HG03064 (cell line): ENCODE results near the gene BRD7.

Source experiments
- ATAC-seq: cut with Tn5 transposase; IDR thresholded peaks from one replicate; pipeline ENCODE4 v1.9.1; 2021; ENCODE audit warnings: low read depth; ENCODE audit not compliant: unreplicated experiment

Gene BRD7

DNA sequence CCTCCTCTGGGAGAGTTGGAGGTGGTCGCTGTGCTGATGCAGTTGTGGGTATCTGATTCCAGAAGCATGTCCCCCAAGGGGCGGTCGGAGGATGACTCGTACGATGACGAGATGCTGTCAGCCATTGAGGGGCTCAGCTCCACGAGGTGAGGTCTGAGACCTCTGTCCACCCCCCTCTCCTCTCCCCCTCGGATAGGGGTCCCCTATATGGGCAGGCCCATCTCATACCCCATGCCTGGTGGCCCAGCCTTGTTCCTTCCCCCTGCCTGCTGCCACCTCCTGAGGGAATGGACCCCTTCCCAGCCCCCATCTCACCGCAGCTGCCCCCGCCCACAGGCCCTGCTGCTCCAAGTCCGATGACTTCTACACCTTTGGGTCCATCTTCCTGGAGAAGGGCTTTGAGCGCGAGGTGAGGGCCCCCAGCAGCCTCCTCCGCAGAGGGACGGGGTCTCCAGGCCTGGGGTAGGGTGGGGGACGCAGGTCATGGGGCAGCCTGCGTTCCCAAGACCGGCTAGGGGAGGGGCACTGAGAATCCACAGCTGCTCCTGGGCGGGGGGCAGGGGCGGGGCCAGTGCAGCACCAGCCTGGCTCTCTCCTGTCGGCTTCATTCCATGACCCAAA lies 63.2 kb downstream of the BRD7 start:
- no peak for ATAC-seq

DNA sequence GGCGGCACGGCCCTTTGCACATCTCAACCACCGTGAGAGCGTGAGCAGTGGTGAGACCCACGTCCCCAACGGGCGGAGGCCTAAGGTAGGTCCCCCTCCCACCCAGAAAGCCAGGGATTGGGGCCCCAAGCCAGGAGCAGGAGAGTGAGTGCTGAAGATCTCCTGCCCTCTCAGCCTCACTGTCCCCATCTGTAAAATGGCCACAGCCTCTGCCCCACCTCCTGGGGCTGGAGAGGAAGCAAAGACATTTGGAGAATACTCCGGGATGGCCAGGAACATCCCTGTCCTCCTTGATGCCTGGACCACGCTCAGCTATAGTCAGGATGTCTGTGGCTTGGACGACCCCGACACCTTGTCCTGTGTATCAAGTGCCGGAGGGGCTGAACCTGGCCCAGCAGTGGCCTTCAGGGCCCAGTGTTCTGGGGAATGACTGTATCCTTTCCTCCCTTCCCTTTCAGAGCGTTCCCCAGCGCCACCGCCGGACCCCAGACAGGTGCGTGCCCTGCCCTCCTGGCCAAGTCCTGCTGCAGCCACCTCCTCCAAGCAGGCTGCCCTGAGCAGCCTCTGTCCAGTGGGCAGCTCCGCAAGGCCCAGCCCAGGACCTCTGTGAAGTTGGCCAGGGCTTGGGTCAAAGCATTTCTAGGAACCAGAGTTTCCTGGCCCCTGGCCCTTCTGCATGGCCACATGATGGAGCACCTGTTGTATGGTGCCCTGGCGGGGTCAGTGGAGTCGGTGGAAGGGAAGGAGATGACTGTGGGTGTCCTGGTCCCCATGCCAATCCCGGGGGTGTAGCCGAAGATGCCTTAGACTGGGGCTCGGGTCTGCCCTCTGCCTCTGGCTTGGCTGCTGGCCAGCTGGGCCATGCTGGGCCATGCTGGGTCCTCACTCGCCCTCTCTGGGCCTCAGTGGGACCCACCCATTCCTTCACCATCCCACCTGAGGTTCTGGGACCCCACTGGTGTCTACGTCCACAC lies 64.0 kb downstream of the BRD7 start:
- ATAC-seq, result no peak

DNA sequence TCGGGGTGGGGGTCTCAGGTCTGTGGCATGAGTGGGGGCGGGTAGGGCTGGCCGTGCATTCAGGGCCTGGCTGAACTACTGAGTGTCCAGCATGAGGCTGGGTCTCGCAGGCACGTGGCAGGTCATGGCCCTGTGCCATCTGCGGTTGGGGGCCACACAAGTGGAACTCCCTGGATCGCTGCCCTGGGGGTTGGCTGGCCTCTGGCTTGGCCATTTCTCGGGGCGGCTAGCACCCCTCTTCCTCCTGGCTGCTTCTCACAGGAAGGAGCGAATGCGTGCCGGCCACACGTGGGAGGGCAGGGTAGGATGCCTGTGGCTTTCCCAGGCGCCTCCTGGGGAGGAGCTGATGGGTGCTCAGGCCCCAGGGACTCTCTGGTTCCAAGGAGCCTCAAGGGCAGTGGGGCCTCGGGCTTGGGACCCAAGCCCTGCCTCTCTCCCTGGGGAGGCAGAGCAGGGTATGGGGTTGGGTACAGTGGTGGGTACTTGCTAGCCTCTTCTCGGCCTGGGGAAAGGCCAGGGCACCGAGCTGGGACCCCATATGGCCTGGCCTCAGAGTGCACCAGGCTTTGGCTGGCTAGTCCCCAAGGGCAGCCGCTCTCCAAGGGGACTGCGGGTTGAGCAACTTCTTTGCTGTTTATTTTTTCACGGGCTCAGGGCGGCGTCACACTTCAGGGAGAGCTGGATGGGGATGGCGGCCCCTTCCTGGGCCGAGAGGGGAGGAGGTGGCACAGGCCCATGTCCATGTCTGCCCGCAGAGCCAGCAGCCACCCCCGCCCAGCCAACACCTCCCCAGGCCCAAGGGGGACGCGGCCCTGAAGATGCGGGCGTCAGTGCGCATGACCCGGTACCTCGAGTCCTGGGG lies 65.0 kb downstream of the BRD7 start:
- ATAC-seq, result no peak

DNA sequence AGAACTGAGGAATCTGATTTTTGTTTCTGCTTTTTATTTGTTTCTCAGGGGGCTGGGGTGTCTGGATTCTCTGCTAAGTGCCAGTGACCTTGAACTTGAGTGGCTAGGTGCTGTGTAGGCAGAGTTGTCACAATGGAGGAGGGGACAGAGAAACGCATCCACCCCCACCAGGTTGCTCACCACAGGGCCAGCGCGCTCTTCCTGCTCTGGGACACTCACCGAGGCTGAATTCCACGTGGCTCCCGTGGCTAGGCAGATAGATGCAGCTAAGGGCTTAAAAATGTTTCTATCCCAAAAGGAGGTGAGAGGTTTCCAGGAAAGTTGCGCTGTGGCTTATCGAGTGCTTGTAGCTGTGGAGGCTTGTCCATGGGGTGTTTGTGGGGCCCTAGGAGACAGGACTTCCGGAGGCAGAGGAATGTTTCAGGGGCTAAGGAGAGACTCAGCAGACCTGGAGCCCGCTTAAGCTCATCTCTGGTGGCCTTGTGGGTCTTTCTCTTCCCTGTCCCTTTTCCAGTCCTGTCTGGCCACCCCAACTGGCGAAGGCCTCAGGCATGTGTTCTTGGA lies 65.7 kb downstream of the BRD7 start:
- no peak for ATAC-seq

DNA sequence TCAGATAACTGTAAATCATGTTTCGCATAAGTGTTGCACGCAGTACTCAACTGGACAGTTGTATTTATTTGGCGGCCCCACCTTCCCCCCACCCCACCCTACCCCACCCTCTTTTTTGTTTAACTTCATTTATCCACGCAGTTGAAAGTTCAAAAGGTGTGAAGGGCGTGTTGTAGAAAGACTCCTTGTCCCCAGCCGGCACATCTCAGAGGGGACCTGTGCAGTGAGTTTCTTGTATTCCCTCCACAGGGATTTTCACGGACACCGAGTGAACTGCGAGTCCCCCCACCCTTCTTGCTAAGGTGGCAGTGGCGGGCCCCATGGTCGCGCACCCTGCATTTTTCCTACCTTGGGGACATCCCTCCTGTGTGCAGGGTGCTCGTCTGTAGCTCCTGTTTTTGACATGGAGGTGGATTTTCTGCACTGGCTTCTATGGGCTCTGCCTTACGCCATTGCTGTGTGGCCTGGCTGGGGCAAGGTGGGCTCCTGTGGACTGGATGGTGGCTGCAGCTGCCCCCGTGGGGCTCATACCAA lies 66.2 kb downstream of the BRD7 start:
- no peak for ATAC-seq

DNA sequence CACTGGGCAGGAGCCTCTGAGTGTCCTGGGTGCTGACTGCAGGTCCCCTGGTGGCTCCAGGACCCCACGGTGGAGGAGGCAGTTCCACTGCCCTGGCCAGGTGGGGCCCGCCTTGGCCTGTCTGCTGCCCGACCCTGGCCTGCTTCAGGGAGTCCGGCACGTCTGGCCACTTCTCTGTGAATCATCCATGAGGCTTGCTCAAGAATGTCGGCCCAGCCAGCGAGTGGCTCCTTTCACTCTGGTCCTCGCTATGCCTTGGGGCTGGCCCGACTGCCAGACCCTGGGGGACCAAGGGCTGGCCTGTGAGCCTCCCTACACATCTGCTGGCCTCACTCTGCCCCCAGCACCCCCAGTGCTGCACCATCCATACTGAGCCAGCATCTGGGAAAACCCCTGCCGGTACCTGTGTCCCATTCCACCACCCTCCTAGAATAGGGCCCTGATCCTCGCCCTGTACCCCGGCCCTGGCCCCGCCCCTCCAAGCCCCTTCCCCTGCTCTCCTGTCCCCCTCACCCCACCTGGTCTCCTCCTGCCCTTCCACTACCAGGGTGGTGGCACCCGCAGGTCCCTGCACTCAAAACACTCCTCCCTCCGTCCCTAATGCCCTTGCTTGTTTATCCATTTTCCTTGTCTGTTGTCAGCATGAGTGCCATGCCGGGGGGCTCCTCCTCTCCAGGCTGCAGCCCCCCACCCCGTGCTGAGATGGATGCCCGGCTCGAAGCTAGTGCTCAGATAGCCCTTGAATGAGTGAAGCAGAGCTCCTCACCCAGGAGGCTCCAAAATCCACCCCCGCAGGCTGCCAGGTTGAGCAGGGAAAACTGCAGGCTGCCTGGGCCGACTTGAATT lies 66.9 kb downstream of the BRD7 start:
- ATAC-seq, result no peak

DNA sequence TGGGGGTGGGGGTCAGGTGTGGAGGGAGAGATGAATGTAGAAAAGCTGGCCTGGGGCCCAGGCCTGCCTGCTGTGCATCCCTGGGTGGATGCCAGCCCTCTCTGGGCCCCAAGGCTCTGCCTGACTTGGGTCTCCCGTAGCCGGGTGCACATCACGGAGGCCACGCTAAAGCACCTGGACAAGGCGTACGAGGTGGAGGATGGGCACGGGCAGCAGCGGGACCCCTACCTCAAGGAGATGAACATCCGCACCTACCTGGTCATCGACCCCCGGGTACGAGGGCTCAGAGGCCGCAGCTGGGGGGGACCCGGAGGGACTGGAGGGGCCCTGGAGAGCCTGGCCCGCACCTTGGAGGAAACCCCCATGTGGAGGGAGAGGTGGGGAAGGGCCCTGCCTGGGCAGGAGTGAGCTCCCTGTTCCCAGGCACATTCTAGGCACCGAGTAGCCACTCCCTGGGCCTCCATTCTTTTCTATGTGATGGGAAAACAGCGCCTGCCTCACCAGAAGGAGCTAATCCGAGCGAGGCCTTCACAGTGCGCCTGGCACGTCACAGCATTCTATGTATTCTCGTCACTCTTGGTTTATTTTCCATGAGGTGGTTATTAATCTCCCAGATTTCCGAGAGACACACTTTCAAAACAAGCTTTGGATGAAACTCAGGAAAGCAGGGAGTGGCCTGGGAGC lies 67.7 kb downstream of the BRD7 start:
- ATAC-seq, result no peak

DNA sequence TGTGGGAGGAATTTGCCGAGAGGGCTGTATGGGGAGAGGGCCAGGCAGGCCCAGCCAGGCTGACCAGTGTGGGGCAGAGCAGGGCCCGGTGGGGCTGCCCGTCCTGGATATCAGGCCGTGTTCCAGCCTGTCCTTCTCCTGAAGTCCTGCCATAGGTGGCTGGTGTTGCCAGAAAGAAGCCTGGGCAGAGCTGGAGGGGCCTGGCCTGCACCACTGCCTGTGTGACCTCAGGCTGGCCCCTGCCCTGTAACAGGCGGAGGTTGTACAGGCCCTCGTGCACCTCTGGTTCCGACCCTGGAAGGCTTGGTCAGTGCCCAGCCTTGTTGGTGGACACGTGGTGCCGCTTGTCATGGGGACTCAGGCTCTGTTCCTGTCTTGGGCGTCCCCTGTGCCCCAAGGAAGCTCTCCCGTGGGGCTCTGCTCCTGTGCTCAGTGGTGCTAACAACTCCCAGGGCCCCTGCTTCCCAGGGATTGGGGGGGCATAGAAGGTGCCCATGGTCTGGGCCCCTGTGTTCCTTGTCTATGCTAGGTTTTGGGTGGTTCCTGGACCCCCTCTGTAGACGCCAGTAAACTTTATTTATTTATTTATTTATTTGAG lies 69.2 kb downstream of the BRD7 start:
- no peak for ATAC-seq

DNA sequence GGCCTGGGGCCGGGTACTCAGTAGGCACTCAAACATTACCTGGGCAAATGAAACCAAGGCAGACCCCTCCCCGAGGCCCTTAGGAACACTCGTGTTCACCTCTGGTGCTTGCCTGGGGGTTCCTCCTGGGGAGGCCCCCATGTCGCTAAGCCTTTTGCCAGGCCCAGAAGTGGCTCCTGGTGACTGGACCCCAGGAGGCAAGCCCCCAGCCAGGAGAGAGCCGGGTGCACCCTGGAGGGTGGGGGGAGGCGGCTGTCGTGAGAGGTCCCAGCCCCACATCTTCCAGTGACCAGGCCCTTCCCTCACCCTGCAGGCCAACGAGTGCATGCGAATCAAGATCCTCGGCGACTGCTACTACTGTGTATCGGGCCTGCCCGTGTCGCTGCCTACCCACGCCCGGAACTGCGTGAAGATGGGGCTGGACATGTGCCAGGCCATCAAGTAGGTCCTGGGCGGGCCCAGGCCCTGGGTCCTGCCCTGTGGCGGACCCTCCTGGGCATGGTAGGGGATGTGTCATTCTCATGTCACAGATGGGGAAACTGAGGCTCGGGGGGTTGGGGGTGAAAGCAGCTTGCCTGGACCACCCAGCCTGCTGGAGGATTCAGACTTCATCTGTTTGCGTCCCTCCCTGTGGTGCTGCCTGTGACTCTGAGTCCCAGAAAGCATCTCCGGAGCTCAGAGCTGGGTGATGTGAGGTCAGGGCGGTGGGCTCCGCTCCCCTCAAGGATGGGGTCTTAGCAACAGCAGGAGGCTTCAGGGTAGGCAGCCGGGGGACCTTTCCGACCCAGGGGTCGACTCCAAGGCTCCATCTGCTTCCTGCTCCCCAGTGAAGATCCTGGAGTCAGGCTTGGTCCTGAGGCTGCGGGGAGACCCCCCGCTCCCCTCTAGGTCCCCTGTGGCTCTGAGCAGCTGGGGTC lies 69.9 kb downstream of the BRD7 start:
- ATAC-seq, result no peak

DNA sequence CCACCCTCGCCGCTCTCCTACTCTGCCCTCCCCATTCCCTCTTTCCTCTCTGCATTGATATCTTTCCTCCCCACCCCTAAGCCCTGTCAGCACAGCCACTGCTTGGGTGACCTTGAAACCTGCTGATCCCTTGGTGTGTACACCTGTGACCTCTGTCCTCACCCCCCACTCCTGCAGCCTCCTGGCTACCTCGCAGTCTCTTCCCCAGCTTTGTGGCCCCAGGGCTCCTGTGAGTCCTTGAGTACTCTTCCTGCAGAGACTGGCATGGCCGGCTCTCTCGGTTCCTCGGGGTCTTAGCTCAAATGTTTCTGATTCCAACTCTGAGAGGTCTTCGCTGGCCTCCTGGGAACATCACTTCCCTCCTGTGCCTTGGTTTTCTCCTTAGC lies 70.7 kb downstream of the BRD7 start:
- no peak for ATAC-seq

DNA sequence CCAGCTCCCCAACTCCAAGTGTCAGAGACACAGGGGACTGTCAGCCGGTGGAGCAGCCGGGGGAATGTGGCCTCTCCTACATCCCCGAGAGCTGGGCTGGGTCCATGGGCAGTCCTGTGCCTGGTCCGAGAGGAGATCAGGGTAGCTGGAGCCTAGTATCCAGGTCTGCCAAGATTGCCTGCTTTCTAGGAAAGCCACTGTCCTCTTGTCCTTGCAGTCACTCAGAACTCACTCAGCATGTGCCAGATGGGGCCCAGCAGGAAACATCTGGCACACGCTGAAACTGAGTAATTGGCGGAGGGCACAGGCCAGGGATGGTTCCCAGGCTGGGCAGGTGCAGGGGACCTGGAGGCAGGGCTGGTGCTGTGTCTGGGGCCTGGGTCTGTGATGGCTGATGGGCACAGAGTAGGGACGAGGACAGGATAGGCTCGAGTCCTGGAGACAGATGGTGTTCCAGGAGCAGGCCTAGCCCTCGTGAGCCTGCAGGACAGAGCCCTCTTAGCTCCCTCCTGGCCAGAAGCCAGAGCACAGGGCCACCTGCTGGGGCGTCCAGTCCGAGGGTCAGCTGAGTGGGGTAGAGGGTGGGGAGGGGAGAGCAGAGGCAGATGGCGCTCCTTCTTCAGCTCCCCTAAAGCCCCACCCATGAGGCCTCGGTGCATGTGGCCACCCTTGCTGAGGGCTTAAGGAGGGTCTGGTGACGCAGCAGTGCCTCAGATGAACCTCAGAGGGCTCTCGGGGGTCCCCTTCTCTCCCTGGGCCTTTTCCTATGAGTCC lies 71.3 kb downstream of the BRD7 start:
- ATAC-seq, result no peak

DNA sequence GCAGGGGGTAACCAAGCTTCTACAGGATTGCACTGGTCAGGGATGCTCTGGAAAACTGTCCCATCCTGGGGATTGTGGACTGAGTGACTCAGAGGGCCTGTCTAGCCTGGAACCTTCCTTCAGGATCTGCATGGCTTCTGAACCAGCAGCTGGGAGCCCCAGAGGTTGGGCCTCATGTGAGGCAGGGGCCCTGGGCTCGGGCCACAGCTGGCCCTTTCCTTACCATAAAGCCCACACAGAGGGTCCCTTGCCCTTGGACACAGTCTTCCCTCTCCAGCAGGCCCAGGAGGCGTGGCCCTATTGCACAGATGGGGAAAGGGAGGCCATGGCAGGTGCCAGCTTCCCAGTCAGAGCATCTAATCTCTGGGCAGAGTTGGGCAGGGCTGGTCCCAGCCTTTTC lies 72.0 kb downstream of the BRD7 start:
- no peak for ATAC-seq

DNA sequence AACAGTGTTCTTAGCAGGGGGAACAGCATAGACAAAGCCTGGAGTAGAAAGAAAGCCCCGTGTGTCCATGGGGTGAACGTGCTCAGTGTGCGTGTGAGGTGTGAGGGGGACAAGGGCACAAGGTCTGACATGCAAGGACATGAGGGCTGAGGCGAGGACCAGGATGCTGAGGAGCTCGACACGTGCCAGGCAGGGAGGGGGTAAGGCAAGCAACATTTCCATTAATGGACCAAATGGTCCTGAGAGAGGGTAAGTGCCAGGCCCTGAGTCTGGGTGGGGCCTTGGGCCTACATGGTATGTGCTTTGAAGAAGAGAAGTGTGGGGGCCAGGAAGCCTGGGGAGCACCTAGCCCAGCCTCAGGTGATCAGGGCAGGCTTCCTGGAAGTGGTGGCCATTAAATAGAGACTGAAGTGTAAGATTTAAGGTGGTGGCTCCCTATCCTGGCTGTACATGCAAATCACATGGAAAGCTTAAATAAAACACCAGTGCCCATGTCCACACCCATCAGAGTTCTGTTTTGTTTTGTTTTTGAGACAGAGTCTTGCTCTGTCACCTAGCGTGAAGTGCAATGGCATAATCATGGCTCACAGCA lies 73.2 kb downstream of the BRD7 start:
- no peak for ATAC-seq

DNA sequence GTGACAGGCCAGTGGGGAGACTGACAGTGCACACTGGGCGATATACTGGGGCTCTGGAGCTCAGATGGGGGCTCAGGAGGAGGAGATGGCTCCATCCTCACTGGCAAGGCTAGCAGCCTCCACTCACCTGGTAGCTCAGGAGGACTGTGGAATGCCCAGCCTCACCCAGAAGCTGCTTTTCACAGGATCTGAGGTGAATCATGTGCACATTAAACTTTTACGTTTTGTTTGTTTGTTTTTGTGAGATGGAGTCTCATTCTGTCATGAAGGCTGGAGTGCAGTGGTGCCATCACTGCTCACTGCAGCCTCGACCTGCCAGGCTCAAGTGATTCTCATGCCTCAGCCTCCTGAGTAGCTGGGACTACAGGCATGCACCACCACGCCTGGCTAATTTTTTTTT lies 73.8 kb downstream of the BRD7 start:
- ATAC-seq, result no peak

DNA sequence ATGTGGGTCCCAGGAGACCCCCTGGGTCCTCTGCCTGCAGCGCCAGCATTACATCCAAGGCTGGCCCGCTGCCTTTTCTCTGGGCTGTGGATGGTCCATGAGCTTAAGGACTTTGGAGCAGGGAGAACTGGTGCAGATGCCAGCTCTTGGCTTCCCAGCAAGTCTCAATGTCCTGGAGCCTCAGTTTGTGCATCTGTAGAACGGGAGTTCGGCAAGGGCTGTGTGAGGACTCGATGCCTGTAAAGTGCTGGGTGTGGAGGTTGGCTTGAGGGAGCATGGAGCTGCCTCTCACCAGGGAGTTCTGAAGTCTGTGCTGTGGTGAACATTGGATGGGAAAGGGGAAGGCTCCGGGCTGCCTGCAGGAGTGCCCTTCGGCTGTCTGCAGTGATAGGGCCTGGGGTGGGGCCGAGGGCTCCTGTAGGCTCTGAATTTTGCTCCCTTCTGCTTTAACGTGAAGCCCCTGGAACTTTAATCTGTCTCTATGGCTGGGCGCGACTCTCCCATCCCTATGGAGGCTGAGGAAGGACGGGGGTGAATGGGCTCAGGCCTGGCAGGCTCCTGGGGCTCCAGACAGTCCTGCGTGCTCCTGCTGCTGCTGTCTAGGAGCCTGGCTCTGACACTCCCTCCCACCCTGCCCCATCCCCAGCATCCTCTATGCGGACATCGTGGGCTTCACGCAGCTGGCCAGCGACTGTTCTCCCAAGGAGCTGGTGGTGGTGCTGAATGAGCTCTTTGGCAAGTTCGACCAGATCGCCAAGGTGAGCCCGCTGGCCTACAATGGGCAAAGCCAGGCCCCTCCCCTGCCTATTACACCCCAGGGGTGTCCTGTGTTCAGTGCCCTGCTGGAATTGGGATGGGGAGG lies 74.6 kb downstream of the BRD7 start:
- no peak for ATAC-seq
